H1 (cell line): Measurements from ENCODE around the gene GMCL1. TPM values are rescaled to one million over a fixed set of nuclear protein-coding genes. Genes with fewer than 3 reads are reported as not detected.

Experiments
- BCL11A ChIP-seq, 2 experiments: IDR thresholded peaks; one replicate each; pipeline ENCODE4 v1.6.1; 2011; ENCODE audit warnings: low read depth in 2 of 2, low read length in 2 of 2, mild to moderate bottlenecking in 2 of 2
- polyA plus RNA-seq, 7 experiments: library from polyadenylated mRNA; depleted of rRNA in 3 of 7; stranded (reverse) in 5 of 7; unstranded in 2 of 7; fragments of >200 nt in 5 of 7; fragments of 200-250 nt in 2 of 7; gene quantifications; 1 replicate in 5 of 7; 2 replicates in 1 of 7; 4 replicates in 1 of 7; pipeline versions ENCODE4 v1.2.1 to v1.2.3, GENCODE V29; 2011 to 2013; ENCODE audit warnings: missing spikeins in 2 of 7, mixed read lengths in 2 of 7
- total RNA-seq: library from RNA; stranded (reverse); fragmentation: NEBNext Ultra II Directional; extraction: Animal tissue kit (Norgen Biotek cat#: 25700); gene quantifications from 2 replicates; pipeline ENCODE4 v1.2.1, GENCODE V29; 2021

Gene GMCL1
- total and polyA plus RNA-seq, 2 of the 8 experiments (the other 6 are each of a cell fraction or from before 2014, with no cell fraction given) = 6.5 to 21.9 TPM

DNA sequence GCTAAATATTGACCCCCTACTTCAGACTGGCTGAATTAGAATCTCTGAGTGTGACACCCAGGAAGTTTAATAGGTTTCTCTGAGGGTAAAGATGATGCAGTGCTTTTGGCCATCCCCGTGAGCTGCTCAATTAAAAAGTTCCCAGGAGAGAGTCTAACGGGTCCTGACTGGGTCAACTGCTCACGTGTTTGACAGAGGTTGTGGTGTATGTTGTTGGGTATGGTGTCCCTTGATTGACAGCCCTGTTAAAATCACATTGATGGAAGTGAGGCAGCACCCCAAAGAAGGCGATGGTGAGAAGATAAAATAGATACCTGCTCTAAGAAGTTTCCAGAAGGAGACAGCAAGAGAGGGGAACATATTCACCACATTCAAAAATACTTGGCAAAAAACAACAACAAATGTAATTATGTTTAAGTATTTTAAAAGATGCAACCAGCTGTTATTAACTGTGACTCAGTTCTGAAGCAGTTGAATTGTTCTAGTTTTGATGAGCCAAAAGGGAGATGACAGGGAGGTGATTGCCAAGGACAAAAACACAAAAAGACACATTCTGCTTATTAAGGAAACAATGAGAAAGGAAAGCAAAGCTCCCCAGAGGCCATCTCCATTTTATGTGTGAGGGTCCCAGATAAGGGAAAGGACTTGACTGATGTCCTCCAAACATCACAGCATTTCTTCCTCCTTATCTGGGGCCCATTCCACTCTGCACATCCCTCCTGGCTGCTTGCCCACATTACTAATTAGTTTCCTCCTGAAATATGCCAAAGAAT, 11.5 kb upstream of the GMCL1 start (continued):
- TF ChIP-seq BCL11A (IDR thresholded peaks at IDR 0.05; ENCODE audit: low read depth in 2 of 2, low read length in 2 of 2) = no peak
